ENCODE results near the gene CCDC39.
"Not testable (repeated sequence)": the region's sequence is repeated elsewhere in the genome, so short reads cannot be mapped to it uniquely, and the experiment has no call there.

GRCh38 chr3:180593631-180594030 lies 85.7 kb downstream of the CCDC39 start:
- TF ChIP-seq POLR2AphosphoS5, CTCF (IDR thresholded peaks at IDR 0.05): not testable (repeated sequence)
